Measurements from ENCODE around the gene PCDHGB4.

The PCDHGB4 gene

DNA sequence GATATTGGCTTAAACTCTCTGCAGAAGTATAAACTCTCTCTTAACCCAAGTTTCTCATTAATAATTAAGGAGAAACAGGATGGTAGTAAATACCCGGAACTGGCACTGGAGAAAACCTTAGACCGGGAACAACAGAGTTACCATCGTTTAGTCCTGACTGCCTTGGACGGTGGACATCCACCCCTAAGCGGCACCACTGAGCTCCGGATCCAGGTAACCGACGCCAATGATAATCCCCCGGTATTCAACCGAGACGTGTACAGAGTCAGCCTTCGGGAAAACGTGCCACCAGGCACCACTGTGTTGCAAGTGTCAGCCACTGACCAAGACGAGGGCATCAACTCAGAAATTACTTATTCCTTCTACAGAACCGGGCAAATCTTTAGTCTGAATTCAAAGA lies 11.1 kb downstream of the PCDHGB4 start:
- TF ChIP-seq ZC3H10 (CRISPR knock-in tag; IDR thresholded peaks at IDR 0.05) (no peak), BACH2 (CRISPR knock-in tag; IDR thresholded peaks at IDR 0.05; ENCODE audit: borderline replicate concordance) (no peak), PPARA (CRISPR knock-in tag; IDR thresholded peaks at IDR 0.05; ENCODE audit: borderline replicate concordance) (no peak), ESRRG (CRISPR knock-in tag; IDR thresholded peaks at IDR 0.05) (no peak), CSDC2 (CRISPR knock-in tag; IDR thresholded peaks at IDR 0.05) (no peak), ZNF8 (CRISPR knock-in tag; IDR thresholded peaks at IDR 0.05) (no peak), OSR1 (CRISPR knock-in tag; IDR thresholded peaks at IDR 0.05) (no peak), RARB (CRISPR knock-in tag; IDR thresholded peaks at IDR 0.05) (no peak), ZNF70 (CRISPR knock-in tag; IDR thresholded peaks at IDR 0.05) (no peak), ZNF565 (CRISPR knock-in tag; conservative IDR thresholded peaks at IDR 0.05; ENCODE audit: low read depth) (no peak), SNAI2 (CRISPR knock-in tag; IDR thresholded peaks at IDR 0.05) (no peak), TCF4 (CRISPR knock-in tag; IDR thresholded peaks at IDR 0.05; ENCODE audit: borderline replicate concordance) (no peak), ISL1 (CRISPR knock-in tag; IDR thresholded peaks at IDR 0.05) (no peak), ARNTL (CRISPR knock-in tag; IDR thresholded peaks at IDR 0.05; ENCODE audit: borderline replicate concordance, low read depth) (no peak), GLIS3 (CRISPR knock-in tag; IDR thresholded peaks at IDR 0.05) (no peak), ZFP30 (CRISPR knock-in tag; IDR thresholded peaks at IDR 0.05) (no peak)
- TF ChIP-seq, protein P1, sequence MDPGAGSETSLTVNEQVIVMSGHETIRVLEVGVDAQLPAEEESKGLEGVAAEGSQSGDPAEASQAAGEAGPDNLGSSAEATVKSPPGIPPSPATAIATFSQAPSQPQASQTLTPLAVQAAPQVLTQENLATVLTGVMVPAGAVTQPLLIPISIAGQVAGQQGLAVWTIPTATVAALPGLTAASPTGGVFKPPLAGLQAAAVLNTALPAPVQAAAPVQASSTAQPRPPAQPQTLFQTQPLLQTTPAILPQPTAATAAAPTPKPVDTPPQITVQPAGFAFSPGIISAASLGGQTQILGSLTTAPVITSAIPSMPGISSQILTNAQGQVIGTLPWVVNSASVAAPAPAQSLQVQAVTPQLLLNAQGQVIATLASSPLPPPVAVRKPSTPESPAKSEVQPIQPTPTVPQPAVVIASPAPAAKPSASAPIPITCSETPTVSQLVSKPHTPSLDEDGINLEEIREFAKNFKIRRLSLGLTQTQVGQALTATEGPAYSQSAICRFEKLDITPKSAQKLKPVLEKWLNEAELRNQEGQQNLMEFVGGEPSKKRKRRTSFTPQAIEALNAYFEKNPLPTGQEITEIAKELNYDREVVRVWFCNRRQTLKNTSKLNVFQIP (CRISPR knock-in tag; IDR thresholded peaks at IDR 0.05; ENCODE audit: borderline replicate concordance, low read depth): no peak
- TF ChIP-seq, protein P2, sequence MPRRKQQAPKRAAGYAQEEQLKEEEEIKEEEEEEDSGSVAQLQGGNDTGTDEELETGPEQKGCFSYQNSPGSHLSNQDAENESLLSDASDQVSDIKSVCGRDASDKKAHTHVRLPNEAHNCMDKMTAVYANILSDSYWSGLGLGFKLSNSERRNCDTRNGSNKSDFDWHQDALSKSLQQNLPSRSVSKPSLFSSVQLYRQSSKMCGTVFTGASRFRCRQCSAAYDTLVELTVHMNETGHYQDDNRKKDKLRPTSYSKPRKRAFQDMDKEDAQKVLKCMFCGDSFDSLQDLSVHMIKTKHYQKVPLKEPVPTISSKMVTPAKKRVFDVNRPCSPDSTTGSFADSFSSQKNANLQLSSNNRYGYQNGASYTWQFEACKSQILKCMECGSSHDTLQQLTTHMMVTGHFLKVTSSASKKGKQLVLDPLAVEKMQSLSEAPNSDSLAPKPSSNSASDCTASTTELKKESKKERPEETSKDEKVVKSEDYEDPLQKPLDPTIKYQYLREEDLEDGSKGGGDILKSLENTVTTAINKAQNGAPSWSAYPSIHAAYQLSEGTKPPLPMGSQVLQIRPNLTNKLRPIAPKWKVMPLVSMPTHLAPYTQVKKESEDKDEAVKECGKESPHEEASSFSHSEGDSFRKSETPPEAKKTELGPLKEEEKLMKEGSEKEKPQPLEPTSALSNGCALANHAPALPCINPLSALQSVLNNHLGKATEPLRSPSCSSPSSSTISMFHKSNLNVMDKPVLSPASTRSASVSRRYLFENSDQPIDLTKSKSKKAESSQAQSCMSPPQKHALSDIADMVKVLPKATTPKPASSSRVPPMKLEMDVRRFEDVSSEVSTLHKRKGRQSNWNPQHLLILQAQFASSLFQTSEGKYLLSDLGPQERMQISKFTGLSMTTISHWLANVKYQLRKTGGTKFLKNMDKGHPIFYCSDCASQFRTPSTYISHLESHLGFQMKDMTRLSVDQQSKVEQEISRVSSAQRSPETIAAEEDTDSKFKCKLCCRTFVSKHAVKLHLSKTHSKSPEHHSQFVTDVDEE (CRISPR knock-in tag; IDR thresholded peaks at IDR 0.05): no peak
- TF ChIP-seq, protein P3, sequence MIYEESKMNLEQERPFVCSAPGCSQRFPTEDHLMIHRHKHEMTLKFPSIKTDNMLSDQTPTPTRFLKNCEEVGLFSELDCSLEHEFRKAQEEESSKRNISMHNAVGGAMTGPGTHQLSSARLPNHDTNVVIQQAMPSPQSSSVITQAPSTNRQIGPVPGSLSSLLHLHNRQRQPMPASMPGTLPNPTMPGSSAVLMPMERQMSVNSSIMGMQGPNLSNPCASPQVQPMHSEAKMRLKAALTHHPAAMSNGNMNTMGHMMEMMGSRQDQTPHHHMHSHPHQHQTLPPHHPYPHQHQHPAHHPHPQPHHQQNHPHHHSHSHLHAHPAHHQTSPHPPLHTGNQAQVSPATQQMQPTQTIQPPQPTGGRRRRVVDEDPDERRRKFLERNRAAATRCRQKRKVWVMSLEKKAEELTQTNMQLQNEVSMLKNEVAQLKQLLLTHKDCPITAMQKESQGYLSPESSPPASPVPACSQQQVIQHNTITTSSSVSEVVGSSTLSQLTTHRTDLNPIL (CRISPR knock-in tag; IDR thresholded peaks at IDR 0.05; ENCODE audit: low read depth): no peak
- TF ChIP-seq, protein P4, sequence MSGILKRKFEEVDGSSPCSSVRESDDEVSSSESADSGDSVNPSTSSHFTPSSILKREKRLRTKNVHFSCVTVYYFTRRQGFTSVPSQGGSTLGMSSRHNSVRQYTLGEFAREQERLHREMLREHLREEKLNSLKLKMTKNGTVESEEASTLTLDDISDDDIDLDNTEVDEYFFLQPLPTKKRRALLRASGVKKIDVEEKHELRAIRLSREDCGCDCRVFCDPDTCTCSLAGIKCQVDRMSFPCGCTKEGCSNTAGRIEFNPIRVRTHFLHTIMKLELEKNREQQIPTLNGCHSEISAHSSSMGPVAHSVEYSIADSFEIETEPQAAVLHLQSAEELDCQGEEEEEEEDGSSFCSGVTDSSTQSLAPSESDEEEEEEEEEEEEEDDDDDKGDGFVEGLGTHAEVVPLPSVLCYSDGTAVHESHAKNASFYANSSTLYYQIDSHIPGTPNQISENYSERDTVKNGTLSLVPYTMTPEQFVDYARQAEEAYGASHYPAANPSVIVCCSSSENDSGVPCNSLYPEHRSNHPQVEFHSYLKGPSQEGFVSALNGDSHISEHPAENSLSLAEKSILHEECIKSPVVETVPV (CRISPR knock-in tag; IDR thresholded peaks at IDR 0.05): no peak

DNA sequence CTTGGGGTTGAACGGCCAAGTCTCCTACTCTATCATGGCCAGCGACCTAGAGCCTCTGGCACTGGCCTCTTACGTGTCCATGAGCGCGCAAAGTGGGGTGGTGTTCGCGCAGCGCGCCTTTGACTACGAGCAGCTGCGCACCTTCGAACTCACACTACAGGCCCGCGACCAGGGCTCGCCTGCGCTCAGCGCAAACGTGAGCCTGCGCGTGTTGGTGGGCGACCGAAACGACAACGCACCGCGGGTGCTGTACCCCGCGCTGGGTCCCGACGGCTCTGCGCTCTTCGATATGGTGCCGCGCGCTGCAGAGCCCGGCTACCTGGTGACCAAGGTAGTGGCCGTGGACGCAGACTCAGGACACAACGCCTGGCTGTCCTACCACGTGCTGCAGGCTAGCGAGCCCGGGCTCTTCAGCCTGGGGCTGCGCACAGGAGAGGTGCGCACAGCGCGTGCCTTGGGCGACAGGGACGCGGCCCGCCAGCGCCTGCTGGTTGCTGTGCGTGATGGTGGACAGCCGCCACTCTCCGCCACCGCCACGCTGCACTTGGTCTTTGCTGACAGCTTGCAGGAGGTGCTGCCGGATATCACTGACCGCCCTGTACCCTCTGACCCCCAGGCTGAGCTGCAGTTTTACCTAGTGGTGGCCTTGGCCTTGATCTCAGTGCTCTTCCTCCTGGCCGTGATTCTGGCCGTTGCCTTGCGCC lies 12.2 kb downstream of the PCDHGB4 start:
- no peak for ATAC-seq
- TF ChIP-seq, protein P4 (CRISPR knock-in tag; IDR thresholded peaks at IDR 0.05): no peak
- TF ChIP-seq ISL1 (CRISPR knock-in tag; IDR thresholded peaks at IDR 0.05): no peak
- TF ChIP-seq ZFP3 (CRISPR knock-in tag; IDR thresholded peaks at IDR 0.05): no peak
- TF ChIP-seq, protein P1 (CRISPR knock-in tag; IDR thresholded peaks at IDR 0.05; ENCODE audit: borderline replicate concordance, low read depth): no peak

More for the DNA sequence above, 11.1 kb downstream of the PCDHGB4 start:
- no peak for ATAC-seq

Measured in SK-N-SH treated with all-trans-retinoic acid at 6 μM for 48 hours (cell line).